Right atrium auricular region (tissue), 2 donors: ENCODE results near the gene SON. TPM values are rescaled to one million over a fixed set of nuclear protein-coding genes. Genes with fewer than 3 reads are reported as not detected.
"Not testable (repeated sequence)": the region's sequence is repeated elsewhere in the genome, so short reads cannot be mapped to it uniquely, and the experiment has no call there.

Source experiments
- DNase-seq: peaks from one replicate; pipeline ENCODE4 v3.0.0-alpha.2; 2019; ENCODE audit warnings: low spot score
- H3K27ac ChIP-seq, 2 donors: fragments of 200-600 bp; sonication (generic); 1 replicate in 1 of 2; 2 replicates in 1 of 2; pipeline ENCODE4 v1.5.1; 2016 to 2019
- H3K27me3 ChIP-seq, 2 donors: fragments of 200-600 bp; sonication (generic); one replicate each; pipeline versions ENCODE4 v1.5.1 to v1.6.0; 2017 to 2019
- H3K36me3 ChIP-seq: fragments of 200-600 bp; sonication (generic); one replicate; pipeline ENCODE4 v1.5.1; 2016
- H3K4me1 ChIP-seq, 2 donors: fragments of 200-600 bp; sonication (generic); one replicate each; pipeline versions ENCODE4 v1.5.1 to v1.6.0; 2017 to 2019
- H3K4me3 ChIP-seq, 2 donors: fragments of 200-600 bp; sonication (generic); 1 replicate in 1 of 2; 2 replicates in 1 of 2; pipeline ENCODE4 v1.5.1; 2017 to 2019; ENCODE audit warnings: mild to moderate bottlenecking in 1 of 2, moderate library complexity in 1 of 2
- H3K9me3 ChIP-seq, 2 donors: fragments of 200-600 bp; sonication (generic); one replicate each; pipeline ENCODE4 v1.5.1; 2019
- CTCF ChIP-seq, 2 donors: fragments of 200-600 bp; sonication (generic); IDR thresholded peaks; one replicate each; pipeline ENCODE4 v1.5.1; 2019; ENCODE audit warnings: antibody characterized with exemption in 2 of 2
- total RNA-seq, 2 donors: library from RNA; depleted of rRNA; stranded (reverse); fragments of >200 nt; gene quantifications; one replicate each; pipeline ENCODE4 v1.1.0, GENCODE V29; 2016

SON gene
- total RNA-seq, 2 donors from 2014 or later: 105 to 189 TPM

GRCh38 chr21:33608559-33608958 lies 65.7 kb downstream of the SON start:
- no peak overlapping the region for H3K27ac ChIP-seq
- no peak overlapping the region for H3K4me3 ChIP-seq
- no peak for TF ChIP-seq CTCF (IDR thresholded peaks at IDR 0.05)
- no peaks in the 10 kb centered on the region for H3K9me3 ChIP-seq
- DNase-seq: no peak
- no peaks in the 10 kb centered on the region for H3K27me3 ChIP-seq
- no peaks in the 10 kb centered on the region for H3K4me1 ChIP-seq
- H3K36me3 ChIP-seq: peaks cover 17% of the 10 kb centered on the region

- no peak overlapping the region for H3K27ac ChIP-seq
- H3K36me3 ChIP-seq: peaks cover 19% of the 10 kb centered on the region
- H3K9me3 ChIP-seq: no peaks in the 10 kb centered on the region
- H3K4me3 ChIP-seq: no peak overlapping the region
- H3K27me3 ChIP-seq: no peaks in the 10 kb centered on the region
- DNase-seq: no peak
- H3K4me1 ChIP-seq: no peaks in the 10 kb centered on the region
- TF ChIP-seq CTCF (IDR thresholded peaks at IDR 0.05): no peak
Observed at GRCh38 chr21:33611006-33611744, 68.3 kb downstream of the SON start.

- peaks cover 30% of the 10 kb centered on the region for H3K36me3 ChIP-seq
- H3K27ac ChIP-seq, H3K4me1 ChIP-seq, DNase-seq, H3K4me3 ChIP-seq, H3K27me3 ChIP-seq, H3K9me3 ChIP-seq: not testable (repeated sequence)
Observed at GRCh38 chr21:33617565-33617964, 74.7 kb downstream of the SON start.

GRCh38 chr21:33618407-33618806 lies 75.6 kb downstream of the SON start:
- H3K36me3 ChIP-seq: peaks cover 28% of the 10 kb centered on the region
- TF ChIP-seq CTCF (IDR thresholded peaks at IDR 0.05): no peak
- no peak overlapping the region for H3K27ac ChIP-seq
- DNase-seq: no peak
- H3K4me1 ChIP-seq: no peaks in the 10 kb centered on the region
- no peak overlapping the region for H3K4me3 ChIP-seq
- no peaks in the 10 kb centered on the region for H3K9me3 ChIP-seq
- H3K27me3 ChIP-seq: no peaks in the 10 kb centered on the region

- Histone ChIP-seq H3K27me3 (no peaks in the 10 kb centered on the region), H3K27ac (no peak overlapping the region), H3K9me3 (no peaks in the 10 kb centered on the region), H3K4me3 (no peak overlapping the region), H3K36me3 (peaks cover 36% of the 10 kb centered on the region), H3K4me1 (no peaks in the 10 kb centered on the region)
- no peak for DNase-seq
- no peak for TF ChIP-seq CTCF (IDR thresholded peaks at IDR 0.05)
Observed at GRCh38 chr21:33619726-33620125, 76.9 kb downstream of the SON start.

GRCh38 chr21:33622253-33622652 lies 79.4 kb downstream of the SON start:
- Histone ChIP-seq H3K27ac (no peak overlapping the region), H3K4me3 (no peak overlapping the region), H3K9me3 (no peaks in the 10 kb centered on the region), H3K36me3 (peaks cover 36% of the 10 kb centered on the region), H3K27me3 (no peaks in the 10 kb centered on the region), H3K4me1 (no peaks in the 10 kb centered on the region)
- TF ChIP-seq CTCF (IDR thresholded peaks at IDR 0.05): no peak
- no peak for DNase-seq

- peaks cover 40% of the 10 kb centered on the region for H3K36me3 ChIP-seq
- H3K4me1 ChIP-seq, H3K27ac ChIP-seq, H3K9me3 ChIP-seq, H3K4me3 ChIP-seq, DNase-seq, H3K27me3 ChIP-seq: not testable (repeated sequence)
Observed at GRCh38 chr21:33626151-33626550, 83.3 kb downstream of the SON start.
